Fibroblast of villous mesenchyme (primary cell): ENCODE results near the gene SLC30A5. TPM values are rescaled to one million over a fixed set of nuclear protein-coding genes. Genes with fewer than 3 reads are reported as not detected.

Experiments
- DNase-seq: peaks from one replicate; pipeline ENCODE4 v3.0.0-alpha.2; 2010; ENCODE audit warnings: low read depth
- H3K4me3 ChIP-seq: 2 replicates; pipeline ENCODE4 v1.5.1; 2011; ENCODE audit warnings: low read depth, mild to moderate bottlenecking, low read length
- small RNA-seq: library from RNA; depleted of rRNA; stranded (forward); fragments of <200 nt; gene quantifications from one replicate; pipeline ENCODE3, GENCODE V24; 2012
- total RNA-seq: library from RNA; depleted of rRNA; stranded (reverse); fragments of >200 nt; gene quantifications from 2 replicates; pipeline ENCODE4 v1.2.3, GENCODE V29; 2012
- TF ChIP-seq, protein P1 (sequence below): IDR thresholded peaks from 2 replicates; pipeline ENCODE4 v1.5.1; 2012; ENCODE audit warnings: low read depth, mild to moderate bottlenecking, low read length; ENCODE audit not compliant: insufficient read depth

Gene SLC30A5
- total RNA-seq, 1 donor = 85.9 TPM

DNA sequence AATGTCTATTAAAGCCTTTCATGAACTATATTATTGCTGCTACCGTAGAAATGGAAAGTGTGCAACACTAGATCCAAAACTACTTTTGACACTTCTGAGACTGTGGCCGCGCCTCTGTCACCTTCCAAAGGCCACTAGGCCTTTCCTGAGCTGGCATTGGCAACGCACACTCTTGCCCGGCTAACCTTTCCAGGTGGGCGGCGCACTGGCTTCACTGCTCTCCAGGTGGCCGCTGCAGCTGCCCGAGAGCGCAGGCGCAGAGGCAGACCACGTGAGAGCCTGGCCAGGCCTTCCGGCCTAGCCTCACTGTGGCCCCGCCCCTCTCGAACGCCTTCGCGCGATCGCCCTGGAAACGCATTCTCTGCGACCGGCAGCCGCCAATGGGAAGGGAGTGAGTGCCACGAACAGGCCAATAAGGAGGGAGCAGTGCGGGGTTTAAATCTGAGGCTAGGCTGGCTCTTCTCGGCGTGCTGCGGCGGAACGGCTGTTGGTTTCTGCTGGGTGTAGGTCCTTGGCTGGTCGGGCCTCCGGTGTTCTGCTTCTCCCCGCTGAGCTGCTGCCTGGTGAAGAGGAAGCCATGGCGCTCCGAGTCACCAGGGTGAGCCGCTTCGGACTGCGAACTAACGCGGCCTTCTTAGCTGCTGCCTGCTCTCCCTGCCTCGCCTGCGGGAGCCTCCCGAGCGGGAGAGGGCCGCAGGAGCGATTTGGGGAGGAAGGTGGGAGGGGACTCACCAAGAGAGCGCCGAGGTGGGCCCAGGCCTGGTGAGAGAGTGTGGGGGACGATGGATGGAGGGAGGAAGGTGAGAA is 73.1 kb downstream of the SLC30A5 start, which contains the start of gene CCNB1:
CCNB1 (plus strand) TSS at position 465 of the 807 bp plus-strand sequence; CDS start at position 578, 113 bp downstream.
- DNase-seq = peak; percentile 96
- TF ChIP-seq, protein P1, sequence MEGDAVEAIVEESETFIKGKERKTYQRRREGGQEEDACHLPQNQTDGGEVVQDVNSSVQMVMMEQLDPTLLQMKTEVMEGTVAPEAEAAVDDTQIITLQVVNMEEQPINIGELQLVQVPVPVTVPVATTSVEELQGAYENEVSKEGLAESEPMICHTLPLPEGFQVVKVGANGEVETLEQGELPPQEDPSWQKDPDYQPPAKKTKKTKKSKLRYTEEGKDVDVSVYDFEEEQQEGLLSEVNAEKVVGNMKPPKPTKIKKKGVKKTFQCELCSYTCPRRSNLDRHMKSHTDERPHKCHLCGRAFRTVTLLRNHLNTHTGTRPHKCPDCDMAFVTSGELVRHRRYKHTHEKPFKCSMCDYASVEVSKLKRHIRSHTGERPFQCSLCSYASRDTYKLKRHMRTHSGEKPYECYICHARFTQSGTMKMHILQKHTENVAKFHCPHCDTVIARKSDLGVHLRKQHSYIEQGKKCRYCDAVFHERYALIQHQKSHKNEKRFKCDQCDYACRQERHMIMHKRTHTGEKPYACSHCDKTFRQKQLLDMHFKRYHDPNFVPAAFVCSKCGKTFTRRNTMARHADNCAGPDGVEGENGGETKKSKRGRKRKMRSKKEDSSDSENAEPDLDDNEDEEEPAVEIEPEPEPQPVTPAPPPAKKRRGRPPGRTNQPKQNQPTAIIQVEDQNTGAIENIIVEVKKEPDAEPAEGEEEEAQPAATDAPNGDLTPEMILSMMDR = no peak
- peak within 1 kb of the TSS; percentile 72 for H3K4me3 ChIP-seq

DNA sequence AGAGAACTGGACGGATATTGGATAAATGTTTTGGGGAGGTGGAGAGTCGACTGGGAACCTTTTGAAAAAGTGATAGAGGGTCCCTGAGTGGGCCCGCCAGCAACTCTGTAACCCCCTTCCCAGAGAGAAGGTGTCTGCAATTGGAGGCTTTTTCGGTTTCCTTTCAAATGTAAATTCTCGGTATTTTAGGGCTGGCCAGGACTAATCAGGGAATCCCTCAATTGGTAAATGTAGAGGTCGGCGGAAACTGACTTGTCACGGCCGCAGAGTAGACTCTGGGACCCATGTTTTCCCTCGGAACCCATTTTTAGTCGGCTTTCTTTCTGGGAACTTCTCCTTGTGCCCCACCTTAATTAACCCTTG is 73.7 kb downstream of the SLC30A5 start:
- H3K4me3 ChIP-seq = peak overlapping the region; percentile 72
- peak; percentile 19 for DNase-seq
- TF ChIP-seq, protein P1 = no peak

DNA sequence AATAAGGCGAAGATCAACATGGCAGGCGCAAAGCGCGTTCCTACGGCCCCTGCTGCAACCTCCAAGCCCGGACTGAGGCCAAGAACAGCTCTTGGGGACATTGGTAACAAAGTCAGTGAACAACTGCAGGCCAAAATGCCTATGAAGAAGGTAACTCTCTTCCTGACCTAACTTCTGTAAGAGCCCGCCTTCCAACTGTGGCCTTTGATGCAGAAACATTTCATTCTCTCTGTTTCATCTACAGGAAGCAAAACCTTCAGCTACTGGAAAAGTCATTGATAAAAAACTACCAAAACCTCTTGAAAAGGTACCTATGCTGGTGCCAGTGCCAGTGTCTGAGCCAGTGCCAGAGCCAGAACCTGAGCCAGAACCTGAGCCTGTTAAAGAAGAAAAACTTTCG is 74.1 kb downstream of the SLC30A5 start:
- TF ChIP-seq, protein P1 = no peak
- peak overlapping the region; percentile 72 for H3K4me3 ChIP-seq
- DNase-seq = no peak

DNA sequence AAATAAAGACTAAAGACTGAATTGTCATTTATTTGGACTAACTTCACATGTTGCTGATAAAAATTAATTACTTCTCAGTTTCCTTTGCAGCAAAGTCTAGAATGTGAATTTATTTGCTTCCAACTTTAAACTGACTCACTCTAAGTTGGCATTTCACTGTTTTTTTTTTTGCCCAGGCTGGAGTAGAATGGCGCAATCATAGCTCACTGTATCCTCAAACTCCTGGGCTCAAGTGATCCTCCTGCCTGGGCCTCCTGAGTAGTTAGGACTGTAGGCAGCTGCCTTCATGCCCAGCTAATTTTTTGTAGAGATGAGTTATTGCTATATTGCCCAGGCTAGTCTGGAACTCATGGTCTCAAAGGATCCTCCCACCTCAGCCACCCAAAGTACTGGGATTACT is 76.7 kb downstream of the SLC30A5 start:
- H3K4me3 ChIP-seq = no peak overlapping the region
- DNase-seq = no peak
- TF ChIP-seq, protein P1 = no peak

DNA sequence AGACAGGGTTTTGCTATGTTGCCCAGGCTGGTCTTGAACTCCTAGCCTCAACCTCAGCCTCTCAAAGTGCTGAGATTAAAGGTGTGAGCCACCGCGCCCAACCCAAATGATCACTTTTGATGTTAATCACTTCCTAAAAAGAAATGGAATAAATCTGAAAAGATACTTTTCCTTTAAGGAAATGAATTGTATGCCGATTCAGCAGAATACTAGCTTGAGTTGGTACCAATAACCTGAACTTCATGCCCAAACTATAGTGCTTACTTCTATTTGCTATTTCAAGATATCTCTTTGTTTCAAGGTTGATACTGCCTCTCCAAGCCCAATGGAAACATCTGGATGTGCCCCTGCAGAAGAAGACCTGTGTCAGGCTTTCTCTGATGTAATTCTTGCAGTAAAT is 77.2 kb downstream of the SLC30A5 start:
- H3K4me3 ChIP-seq = no peak overlapping the region
- TF ChIP-seq, protein P1 = no peak
- DNase-seq = no peak

Small RNA genes within 50 kb of the gene (small RNA-seq; reads per million reads assigned to genes)
- gene SNORA50D (not detected), gene SUMO2P4 (not detected)

Other genes with a start within 250 kb of the SLC30A5 start
- 79.9 and 147 TPM in 2 replicates for gene CCNB1, start 73.1 kb downstream of the SLC30A5 start, total RNA-seq
- 11.9 and 12.1 TPM in 2 replicates for gene CENPH, start 95.6 kb downstream of the SLC30A5 start, total RNA-seq
- 42.5 and 91.1 TPM in 2 replicates for gene CDK7, start 140.9 kb downstream of the SLC30A5 start, total RNA-seq
- 6.1 and 7.8 TPM in 2 replicates for gene CCDC125, start 238.8 kb downstream of the SLC30A5 start, total RNA-seq